Heart right ventricle (tissue), 16 donors: ENCODE measurements around the gene ATP2B1. TPM values are rescaled to one million over a fixed set of nuclear protein-coding genes. Genes with fewer than 3 reads are reported as not detected.

Source experiments
- ATAC-seq, 8 donors: fragments of 200-7000 bp; cut with Tn5 transposase; one replicate each; pipeline ENCODE4 v1.9.1; 2020; ENCODE audit warnings: mild to moderate bottlenecking in 8 of 8, moderate library complexity in 8 of 8, moderate number of reproducible peaks in 1 of 8
- DNase-seq, 2 donors: peaks; one replicate each; pipeline ENCODE4 v3.0.0-alpha.2; 2020
- H3K27ac ChIP-seq, 10 donors: fragments of 200-600 bp; sonication (generic) in 2 of 10; one replicate each; pipeline versions ENCODE4 v1.5.0 to v1.8.0; 2020 to 2022; ENCODE audit warnings: mild to moderate bottlenecking in 3 of 10
- H3K27me3 ChIP-seq, 7 donors: fragments of 200-600 bp; one replicate each; pipeline ENCODE4 v1.8.0; 2021 to 2022; ENCODE audit warnings: mild to moderate bottlenecking in 2 of 7
- H3K36me3 ChIP-seq, 9 donors: fragments of 200-600 bp; sonication (generic) in 1 of 9; one replicate each; pipeline versions ENCODE4 v1.5.0 to v1.8.0; 2020 to 2022; ENCODE audit warnings: mild to moderate bottlenecking in 2 of 9
- H3K4me1 ChIP-seq, 9 donors: fragments of 200-600 bp; sonication (generic) in 1 of 9; one replicate each; pipeline versions ENCODE4 v1.5.0 to v1.8.0; 2020 to 2022; ENCODE audit warnings: mild to moderate bottlenecking in 4 of 9
- H3K4me3 ChIP-seq, 10 donors: fragments of 200-600 bp; sonication (generic) in 2 of 10; one replicate each; pipeline versions ENCODE4 v1.5.0 to v1.8.0; 2020 to 2022; ENCODE audit warnings: mild to moderate bottlenecking in 7 of 10, moderate library complexity in 2 of 10
- H3K9me3 ChIP-seq, 11 donors: fragments of 200-600 bp in 10 of 11; sonication (generic) in 2 of 11; one replicate each; pipeline versions ENCODE4 v1.5.0 to v1.8.0; 2013 to 2022; ENCODE audit warnings: mild to moderate bottlenecking in 2 of 11, control low read depth in 1 of 11, moderate library complexity in 1 of 11
- CTCF ChIP-seq, 9 donors: fragments of 200-600 bp; sonication (generic) in 2 of 9; IDR thresholded peaks; one replicate each; pipeline versions ENCODE4 v1.5.0 to v1.8.0; 2021 to 2022; ENCODE audit warnings: antibody characterized with exemption in 9 of 9, mild to moderate bottlenecking in 5 of 9, moderate library complexity in 1 of 9
- WGBS, 2 donors: extraction: QIAGEN DNeasy Blood & Tissue Kit; methylation state at CpG; one replicate each; pipeline ENCODE4 v1.1.7; 2013; ENCODE audit warnings: inconsistent platforms in 1 of 2; 5-methylcytosine and 5-hydroxymethylcytosine counted together
- intact Hi-C, 10 donors: fragments of 100-400 bp; cut with DNase I; formaldehyde crosslinking; loops; one replicate each; pipeline versions ENCODE4 v1.11.1 to v1.14.2; 2022
- polyA plus RNA-seq, 2 donors: library from polyadenylated mRNA; stranded (reverse); fragments of 200-250 nt; gene quantifications; one replicate each; pipeline ENCODE4 v1.2.3, GENCODE V29; 2013
- total RNA-seq, 10 donors: library from RNA; stranded (reverse); fragmentation: NEBNext Ultra II Directional in 3 of 10; extraction: Animal tissue kit (Norgen Biotek cat#: 25700) in 3 of 10; gene quantifications; one replicate each; pipeline versions ENCODE4 v1.2.1 to v1.2.4, GENCODE V29; 2021 to 2023
- donor health status: Arrhythmogenic right ventricular cardiomyopathy.
- donor health status: ischemic (EF 13 %, LVEDD 7.1; RV severe dilation, severe dysfunction).
- donor health status: healthy with polysubstance abuse.
- donor health status: DM: no; HTN: yes; CAD: no.
- donor health status: DM: no; HTN: no; CAD: no.
- donor health status: ischemic (EF 25% LVEDD 6.9; RV normal size, moderate dysfunction).
- donor health status: ischemic (EF 25% LVEDD 5.7; RV mildly dilated, moderate dysfunction).
- donor health status: healthy.
- donor health status: DM: yes; HTN: yes; CAD: no.
- donor health status: Ischemic cardiomyopathy.
- donor health status: ischemic (EF 35%, LVEDD 5.7; RV mildly dilated, moderate dysfunction).
- donor health status: nonischemic (EF 11% LVEDD 7.7; RV severe dilation, severe dysfunction).
- donor health status: DM: yes; HTN: yes; CAD: no.
- donor health status: PGD.
- donor health status: ischemic (EF 29% LVEDD 5.4; RV normal size, mild dysfunction).
- donor health status: nonischemic (EF 23%, LVEDD 6.1; RV moderate dilation, normal function).

Gene ATP2B1
- total and polyA plus RNA-seq, 12 donors: 5.9 to 20.5 (median 15.2) TPM

DNA sequence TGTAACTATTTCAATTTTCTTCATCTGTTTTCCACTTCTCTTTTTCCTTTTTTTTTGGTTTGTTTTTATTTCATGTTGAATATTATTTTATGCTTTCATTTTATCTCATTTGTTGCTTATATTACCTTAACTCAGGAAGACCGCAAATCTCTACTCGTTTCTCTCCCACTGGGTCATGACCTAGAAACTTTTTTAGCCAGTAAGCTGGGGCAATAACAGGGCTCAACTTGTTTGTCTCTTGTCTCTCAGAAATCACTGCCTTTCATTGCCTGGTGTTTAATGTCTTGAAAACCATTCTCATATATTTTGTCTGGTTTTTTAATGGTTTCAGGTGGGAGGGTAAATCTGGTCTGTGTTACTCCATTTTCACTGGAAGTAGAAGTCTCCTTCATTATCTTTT is 36.6 kb upstream of the ATP2B1 start:
- intact Hi-C loops: no loop called here
- TF ChIP-seq CTCF (IDR thresholded peaks at IDR 0.05): no peak
- H3K4me3 ChIP-seq: no peak overlapping the region
- ATAC-seq: no peak
- H3K4me1 ChIP-seq: no peaks in the 10 kb centered on the region
- H3K27ac ChIP-seq: no peak overlapping the region
- 76 to 83% methylated on average over 2 of the region's 2 CpGs for WGBS, 2 donors
- DNase-seq: no peak
- H3K36me3 ChIP-seq: no peaks in the 10 kb centered on the region
- H3K27me3 ChIP-seq: no peaks in the 10 kb centered on the region
- H3K9me3 ChIP-seq: peaks cover 0 to 29% (median 11%) of the 10 kb centered on the region in 11 donors

- no peak for DNase-seq
- Histone ChIP-seq H3K27me3 (no peaks in the 10 kb centered on the region), H3K36me3 (no peaks in the 10 kb centered on the region), H3K9me3 (peaks cover 0 to 42% (median 18%) of the 10 kb centered on the region in 11 donors), H3K27ac (no peak overlapping the region), H3K4me3 (no peak overlapping the region), H3K4me1 (no peaks in the 10 kb centered on the region)
- ATAC-seq: no peak
- TF ChIP-seq CTCF (IDR thresholded peaks at IDR 0.05): no peak
- WGBS, 2 donors: 62 to 94% methylated on average over 2 of the region's 2 CpGs
- intact Hi-C loops: no loop called here
Measured at GRCh38 chr12:89742337-89743022, 33.8 kb upstream of the ATP2B1 start.

GRCh38 chr12:89740943-89741342 is 32.3 kb upstream of the ATP2B1 start:
- ATAC-seq: no peak

DNA sequence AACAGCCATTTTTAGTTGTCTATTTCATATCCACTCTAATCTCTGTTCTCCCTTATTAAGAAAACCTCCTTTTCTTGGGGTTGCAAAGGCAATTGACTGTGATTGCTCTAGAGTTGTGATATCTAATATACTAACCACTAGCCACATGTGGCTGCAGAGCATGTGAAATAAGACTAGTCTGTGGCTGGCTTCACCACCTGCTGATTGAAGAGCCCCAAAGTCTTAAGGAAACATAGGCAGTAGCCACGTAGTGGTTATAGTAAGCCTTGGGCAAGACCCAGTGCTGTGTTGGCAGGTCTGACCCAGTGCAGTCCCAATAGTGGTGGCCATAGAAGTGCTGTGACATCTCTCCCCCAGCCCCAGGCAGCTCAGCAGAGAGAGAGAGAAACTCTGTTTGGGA is 28.4 kb upstream of the ATP2B1 start:
- WGBS, 2 donors: 68 to 92% methylated on average over 1 of the region's 1 CpG

More at GRCh38 chr12:89740943-89741342, 32.3 kb upstream of the ATP2B1 start:
- Histone ChIP-seq H3K4me1 (no peaks in the 10 kb centered on the region), H3K36me3 (no peaks in the 10 kb centered on the region), H3K27ac (no peak overlapping the region), H3K9me3 (peaks cover 0 to 43% (median 18%) of the 10 kb centered on the region in 11 donors), H3K27me3 (no peaks in the 10 kb centered on the region), H3K4me3 (no peak overlapping the region)
- no peak for DNase-seq
- TF ChIP-seq CTCF (IDR thresholded peaks at IDR 0.05): no peak
- intact Hi-C loops: no loop called here
- 96 to 97% methylated on average over 2 of the region's 2 CpGs for WGBS, 2 donors

More for the DNA sequence above, 28.4 kb upstream of the ATP2B1 start:
- H3K4me1 ChIP-seq: peaks cover 0 to 15% (median 0%) of the 10 kb centered on the region in 9 donors
- intact Hi-C loops: no loop called here
- ATAC-seq (no peak), DNase-seq (no peak)
- H3K9me3 ChIP-seq: peaks cover 0 to 49% (median 18%) of the 10 kb centered on the region in 11 donors
- H3K36me3 ChIP-seq: no peaks in the 10 kb centered on the region
- no peak for TF ChIP-seq CTCF (IDR thresholded peaks at IDR 0.05)
- no peak overlapping the region for H3K4me3 ChIP-seq
- no peaks in the 10 kb centered on the region for H3K27me3 ChIP-seq
- H3K27ac ChIP-seq: no peak overlapping the region
